Testis (tissue), 5 donors: Measurements from ENCODE around the gene STK40. TPM values are rescaled to one million over a fixed set of nuclear protein-coding genes. Genes with fewer than 3 reads are reported as not detected.

ENCODE experiments used
- DNase-seq: peaks from one replicate; pipeline ENCODE4 v3.0.0-alpha.2; 2019
- H3K27ac ChIP-seq, 2 donors: fragments of 200-600 bp; sonication (generic); one replicate each; pipeline ENCODE4 v1.5.1; 2019
- H3K27me3 ChIP-seq: fragments of 200-600 bp; sonication (generic); one replicate; pipeline ENCODE4 v1.5.1; 2019
- H3K36me3 ChIP-seq: fragments of 200-600 bp; sonication (generic); one replicate; pipeline ENCODE4 v1.5.1; 2017; ENCODE audit warnings: low read depth; ENCODE audit errors: missing control alignments
- H3K4me1 ChIP-seq: fragments of 200-600 bp; sonication (generic); one replicate; pipeline ENCODE4 v1.5.1; 2019
- H3K4me3 ChIP-seq, 2 donors: fragments of 200-600 bp; sonication (generic); one replicate each; pipeline ENCODE4 v1.5.1; 2017 to 2019
- H3K9me3 ChIP-seq: fragments of 200-600 bp; sonication (generic); one replicate; pipeline ENCODE4 v1.5.1; 2017
- CTCF ChIP-seq, 3 experiments: fragments of 450-650 bp in 2 of 3; fragments of 200-600 bp in 1 of 3; sonication (generic) in 1 of 3; IDR thresholded peaks; one replicate each; pipeline ENCODE4 v1.5.1; 2016 to 2019; ENCODE audit warnings: antibody characterized with exemption in 3 of 3, mild to moderate bottlenecking in 2 of 3, moderate library complexity in 1 of 3
- POLR2A ChIP-seq: fragments of 450-650 bp; IDR thresholded peaks from one replicate; pipeline ENCODE4 v1.6.1; 2017; ENCODE audit warnings: antibody characterized with exemption, mild to moderate bottlenecking, moderate library complexity
- WGBS, 2 donors: methylation state at CpG; one replicate each; pipeline ENCODE4 v1.1.5; 2018; 5-methylcytosine and 5-hydroxymethylcytosine counted together
- intact Hi-C: fragments of 100-400 bp; cut with DNase I; formaldehyde crosslinking; loops from one replicate; pipeline ENCODE4 v1.15.1; 2023; ENCODE audit warnings: low total_unique reads
- long read RNA-seq, 2 donors: transcript quantifications; one replicate each; lab custom pipeline, GENCODE V29; 2026
- polyA plus RNA-seq: library from polyadenylated mRNA; stranded (reverse); fragments of 350-450 nt; fragmentation: Illumina TruSeq; extraction: RNeasy Lipid Tissue Mini Kit (QIAGEN cat#74804); gene quantifications from one replicate; pipeline ENCODE4 v1.2.3, GENCODE V29; 2014; ENCODE audit warnings: low read depth, low replicate concordance; ENCODE audit not compliant: insufficient read depth
- total RNA-seq, 2 donors: library from RNA; depleted of rRNA; stranded (reverse); fragments of >200 nt; gene quantifications; one replicate each; pipeline ENCODE4 v1.2.3, GENCODE V29; 2016

The STK40 gene, protein sequence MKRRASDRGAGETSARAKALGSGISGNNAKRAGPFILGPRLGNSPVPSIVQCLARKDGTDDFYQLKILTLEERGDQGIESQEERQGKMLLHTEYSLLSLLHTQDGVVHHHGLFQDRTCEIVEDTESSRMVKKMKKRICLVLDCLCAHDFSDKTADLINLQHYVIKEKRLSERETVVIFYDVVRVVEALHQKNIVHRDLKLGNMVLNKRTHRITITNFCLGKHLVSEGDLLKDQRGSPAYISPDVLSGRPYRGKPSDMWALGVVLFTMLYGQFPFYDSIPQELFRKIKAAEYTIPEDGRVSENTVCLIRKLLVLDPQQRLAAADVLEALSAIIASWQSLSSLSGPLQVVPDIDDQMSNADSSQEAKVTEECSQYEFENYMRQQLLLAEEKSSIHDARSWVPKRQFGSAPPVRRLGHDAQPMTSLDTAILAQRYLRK
- total RNA-seq, result 100 to 1,000 TPM; 140 to 159 TPM
- polyA plus RNA-seq, result 126 TPM
- long read RNA-seq, donor 1, transcript STK40-204 (11 exons, 3,621 nt), result major isoform, 7 of 7 reads
- long read RNA-seq, donor 1, partial matches to known transcripts, result 0 of 7 reads
- long read RNA-seq, donor 1, other reads (novel, unspliced or antisense), result 0 of 7 reads
- long read RNA-seq, donor 2, transcript STK40-204 (11 exons, 3,621 nt), result major isoform, 7 of 8 reads
- long read RNA-seq, donor 2, partial matches to known transcripts, result 0 of 8 reads
- long read RNA-seq, donor 2, other reads (novel, unspliced or antisense), result 0 of 8 reads

GRCh38 chr1:36385410-36386264 lies at the start of gene STK40:
TSS of gene STK40 (minus strand) at chr1:36385924. CDS start at chr1:36361332, 24,592 bp downstream.
- H3K27me3 ChIP-seq, result no peaks in the 10 kb centered on the region
- H3K4me1 ChIP-seq, result peaks cover 79% of the 10 kb centered on the region
- DNase-seq, result peak; percentile 99
- H3K9me3 ChIP-seq, result no peaks in the 10 kb centered on the region
- 1% methylated on average over 77 of the region's 82 CpGs; no CpG with 5 or more reads in 1 of the 2 donors for WGBS, 2 donors
- peak within 1 kb of the TSS; percentile 96 to 99 for H3K4me3 ChIP-seq
- H3K36me3 ChIP-seq, result no peaks in the 10 kb centered on the region
- TF ChIP-seq CTCF (IDR thresholded peaks at IDR 0.05) (no peak), POLR2A (peak; percentile 92)
- intact Hi-C loops, result no loop called here
- peak within 1 kb of the TSS; percentile 92 to 97 for H3K27ac ChIP-seq

DNA sequence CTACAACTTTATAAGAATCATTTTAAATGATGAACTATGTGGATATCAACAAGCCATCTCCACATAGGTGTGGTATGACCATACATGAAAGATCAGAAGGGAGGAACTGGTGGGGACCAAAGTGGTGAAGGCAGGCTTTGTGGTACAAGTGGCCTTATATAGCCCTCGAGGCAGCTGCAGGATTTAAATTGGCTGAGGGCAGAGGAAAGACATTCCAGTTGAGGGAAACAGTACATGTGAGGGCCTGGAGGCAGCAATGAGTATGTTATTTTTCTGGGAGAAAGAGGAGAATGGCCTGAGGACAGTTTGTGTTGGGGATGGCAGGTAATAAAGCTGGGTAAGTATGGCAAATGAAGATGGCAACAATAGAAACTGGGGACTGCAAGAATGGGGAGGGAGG lies 47.4 kb upstream of the STK40 start:
- Histone ChIP-seq H3K4me1 (no peaks in the 10 kb centered on the region), H3K4me3 (no peak overlapping the region)
- WGBS, 2 donors, result 67 to 70% methylated on average over 1 of the region's 1 CpG

DNA sequence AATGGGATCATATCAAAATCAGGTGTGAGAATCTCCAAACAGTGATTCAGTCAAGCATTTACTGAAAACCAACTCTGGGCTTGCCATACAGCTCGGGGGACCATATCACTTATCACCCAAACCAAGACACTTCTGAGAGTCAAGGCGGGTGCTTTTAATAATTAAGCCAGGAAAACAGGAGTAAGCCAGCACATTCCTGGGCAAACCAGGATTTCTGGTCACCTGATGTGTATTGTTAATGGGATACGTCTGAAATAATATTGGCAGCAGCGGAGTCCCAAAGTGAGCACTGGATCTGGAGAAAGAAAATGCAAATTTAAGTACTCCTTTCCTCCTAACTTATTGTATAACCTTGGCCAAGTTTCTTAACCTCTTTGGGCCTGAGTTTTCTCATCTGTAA lies 46.9 kb upstream of the STK40 start:
- Histone ChIP-seq H3K9me3 (no peaks in the 10 kb centered on the region), H3K27me3 (no peaks in the 10 kb centered on the region), H3K4me1 (no peaks in the 10 kb centered on the region), H3K4me3 (no peak overlapping the region), H3K27ac (no peak overlapping the region), H3K36me3 (no peaks in the 10 kb centered on the region)
- WGBS, 2 donors, result 88 to 94% methylated on average over 4 of the region's 4 CpGs
- intact Hi-C loops, result no loop called here
- DNase-seq, result no peak
- TF ChIP-seq POLR2A, result no peak
- TF ChIP-seq CTCF (IDR thresholded peaks at IDR 0.05), result no peak

More for the DNA sequence above, 47.4 kb upstream of the STK40 start:
- no peak for DNase-seq
- Histone ChIP-seq H3K27me3 (no peaks in the 10 kb centered on the region), H3K36me3 (no peaks in the 10 kb centered on the region), H3K9me3 (no peaks in the 10 kb centered on the region), H3K27ac (no peak overlapping the region)
- intact Hi-C loops, result no loop called here
- TF ChIP-seq POLR2A (no peak), CTCF (IDR thresholded peaks at IDR 0.05) (no peak)

GRCh38 chr1:36425791-36426190 lies 40.1 kb upstream of the STK40 start:
- DNase-seq, result no peak
- H3K27ac ChIP-seq, result no peak overlapping the region
- H3K27me3 ChIP-seq, result no peaks in the 10 kb centered on the region
- no peaks in the 10 kb centered on the region for H3K9me3 ChIP-seq
- 69 to 73% methylated on average over 4 of the region's 4 CpGs for WGBS, 2 donors
- no peak overlapping the region for H3K4me3 ChIP-seq
- intact Hi-C loops, result no loop called here
- TF ChIP-seq CTCF (IDR thresholded peaks at IDR 0.05) (no peak), POLR2A (no peak)
- peaks cover 1% of the 10 kb centered on the region for H3K4me1 ChIP-seq
- H3K36me3 ChIP-seq, result no peaks in the 10 kb centered on the region
